Stimulated activated CD4-positive, alpha-beta T cell treated with anti-CD3 and anti-CD28 coated beads, TNF-alpha, amount 100 ng/mL, for 1 hour (primary cell): ENCODE results near the gene FAM89B.

Source experiments
- DNase-seq, 3 donors: peaks; one replicate each; pipeline ENCODE4 v3.0.0-alpha.2; 2020; ENCODE audit warnings: low read depth in 3 of 3, low spot score in 1 of 3

FAM89B gene

DNA sequence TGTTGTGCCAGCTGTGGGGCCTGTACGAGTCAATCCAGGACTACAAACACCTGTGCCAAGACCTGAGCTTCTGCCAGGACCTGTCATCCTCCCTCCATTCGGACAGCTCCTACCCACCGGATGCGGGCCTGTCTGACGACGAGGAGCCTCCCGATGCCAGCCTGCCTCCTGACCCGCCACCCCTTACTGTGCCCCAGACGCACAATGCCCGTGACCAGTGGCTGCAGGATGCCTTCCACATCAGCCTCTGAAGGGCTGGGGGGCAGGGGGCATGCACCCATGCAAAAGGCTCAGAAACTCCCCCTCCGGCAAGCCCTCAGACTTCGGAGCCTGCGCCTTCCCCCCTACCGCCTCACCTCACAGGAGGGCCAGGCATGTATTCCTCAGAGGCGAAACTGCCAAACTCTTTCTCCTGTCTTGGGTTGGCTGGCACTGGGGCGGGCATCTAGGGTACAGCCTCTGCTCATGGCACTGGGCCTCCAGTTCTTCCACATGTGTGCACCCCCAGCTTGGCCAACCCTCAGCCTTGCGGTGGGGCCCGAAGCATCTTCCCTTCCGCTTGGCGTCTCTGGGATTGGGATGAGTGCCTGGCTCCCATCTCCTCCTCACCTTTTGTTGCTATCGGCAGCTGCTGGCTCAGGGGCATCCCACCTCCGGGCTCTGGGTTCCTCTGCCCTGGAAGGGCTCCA is 1.2 kb downstream of the FAM89B start:
- DNase-seq, result no peak

DNA sequence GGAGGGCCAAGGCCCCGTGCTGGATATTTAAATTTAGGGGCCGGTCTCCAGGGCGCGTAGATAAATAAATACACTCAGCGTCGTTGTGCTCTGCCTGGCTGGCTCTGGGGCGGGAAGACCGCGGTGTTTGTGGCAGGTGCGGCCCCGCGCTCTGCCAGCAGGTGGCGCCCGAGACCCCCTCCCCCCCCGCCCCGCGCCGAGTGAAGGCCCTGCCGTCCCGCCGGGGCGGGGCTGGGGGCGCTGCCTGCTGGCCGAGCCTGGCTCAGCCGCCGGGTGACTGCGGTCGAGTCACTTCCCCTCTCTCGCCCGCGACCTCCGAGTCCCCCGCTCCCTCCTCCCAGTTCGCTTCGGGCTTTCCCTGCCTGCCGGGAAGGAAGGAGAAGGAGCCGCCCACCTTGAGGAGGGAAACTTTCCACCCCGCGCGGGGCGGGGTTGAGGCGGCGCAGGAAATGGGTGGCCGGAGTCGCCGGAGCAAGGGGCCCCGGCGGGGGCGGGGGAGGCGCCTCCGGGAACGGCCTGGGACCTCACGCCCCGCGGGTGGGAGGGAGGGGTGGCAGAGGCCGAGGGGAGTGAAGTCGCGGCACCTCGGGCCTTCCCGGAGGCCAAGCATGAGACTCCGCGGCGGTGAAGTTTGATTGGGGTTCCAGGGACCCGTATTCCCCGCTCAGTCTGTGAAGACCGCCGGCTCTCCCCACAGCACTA is 1.9 kb downstream of the FAM89B start:
- peak; percentile 77 to 79 (median 77) for DNase-seq

DNA sequence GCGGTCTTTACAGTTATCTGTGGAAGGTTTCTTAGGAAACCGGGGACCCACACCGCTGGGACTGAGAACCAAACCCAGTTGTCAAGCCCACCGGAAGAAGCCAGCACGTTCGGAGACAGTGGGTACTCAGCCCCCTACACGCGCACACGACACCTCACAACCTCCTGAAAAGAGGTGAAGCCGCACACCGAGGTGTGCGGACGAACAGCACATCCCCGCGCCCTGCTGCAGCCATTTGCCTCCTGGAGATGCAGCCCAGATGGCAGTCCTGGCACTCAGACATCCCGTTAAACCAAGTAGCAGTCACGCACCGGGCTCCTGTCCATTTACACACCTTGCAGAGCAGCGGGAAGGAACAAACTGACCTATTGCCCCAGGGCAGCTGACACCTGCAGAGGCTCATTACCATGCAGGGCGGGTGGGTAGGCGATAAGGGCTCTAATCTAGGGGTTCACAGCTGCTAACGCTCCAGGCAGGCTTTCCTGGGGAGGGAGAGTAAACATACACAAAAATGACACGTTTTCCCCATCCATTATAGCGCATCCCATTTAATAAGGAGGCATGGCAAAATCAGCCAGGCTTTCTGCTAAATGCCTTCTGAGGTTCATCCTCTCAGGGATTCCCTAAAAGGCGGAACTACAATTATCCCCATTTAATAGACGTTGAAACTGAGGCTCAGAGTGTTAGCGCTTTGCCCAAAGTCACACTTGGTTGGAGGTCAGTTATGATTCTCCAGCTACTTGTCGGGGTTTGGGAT is 2.7 kb downstream of the FAM89B start:
- DNase-seq, result no peak

DNA sequence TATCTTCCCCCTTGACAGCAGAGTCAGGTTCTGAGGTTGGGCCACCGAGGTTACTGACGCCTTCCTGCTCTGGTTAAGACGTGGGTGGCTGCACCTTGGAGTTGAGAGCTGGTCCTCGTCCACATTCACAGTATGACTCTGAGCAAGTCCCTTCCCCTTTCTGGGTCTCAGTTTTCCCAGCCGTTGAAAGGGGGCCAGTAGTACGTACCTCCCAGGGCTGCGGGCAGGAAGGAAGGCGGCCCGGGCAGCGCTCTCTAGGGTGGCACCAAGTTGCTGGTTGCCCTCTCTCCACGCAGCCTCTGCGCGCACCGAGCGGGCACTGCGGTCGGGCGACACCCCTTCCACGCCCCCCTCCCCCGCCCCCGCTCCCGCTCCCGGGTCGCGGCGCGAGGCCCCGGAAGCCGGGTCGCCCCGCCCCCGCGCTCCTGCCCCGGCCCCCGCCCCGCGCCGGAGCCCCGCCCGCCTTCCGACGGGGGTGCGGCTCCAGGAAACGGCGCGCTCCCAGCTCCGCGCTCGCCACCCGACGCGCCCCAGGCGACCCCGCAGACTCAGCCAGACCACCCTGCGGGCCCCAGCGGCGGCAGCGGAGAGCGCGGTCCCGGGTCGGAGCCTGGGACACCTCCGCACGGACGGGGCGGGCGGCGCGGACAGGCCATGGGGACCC is 3.4 kb downstream of the FAM89B start, which contains the start of gene EHBP1L1:
Gene EHBP1L1 (plus strand): TSS at position 486 of the 664 bp plus-strand sequence. CDS start 250 bp downstream, outside the sequence.
- peak; percentile 60 to 69 (median 61) for DNase-seq

DNA sequence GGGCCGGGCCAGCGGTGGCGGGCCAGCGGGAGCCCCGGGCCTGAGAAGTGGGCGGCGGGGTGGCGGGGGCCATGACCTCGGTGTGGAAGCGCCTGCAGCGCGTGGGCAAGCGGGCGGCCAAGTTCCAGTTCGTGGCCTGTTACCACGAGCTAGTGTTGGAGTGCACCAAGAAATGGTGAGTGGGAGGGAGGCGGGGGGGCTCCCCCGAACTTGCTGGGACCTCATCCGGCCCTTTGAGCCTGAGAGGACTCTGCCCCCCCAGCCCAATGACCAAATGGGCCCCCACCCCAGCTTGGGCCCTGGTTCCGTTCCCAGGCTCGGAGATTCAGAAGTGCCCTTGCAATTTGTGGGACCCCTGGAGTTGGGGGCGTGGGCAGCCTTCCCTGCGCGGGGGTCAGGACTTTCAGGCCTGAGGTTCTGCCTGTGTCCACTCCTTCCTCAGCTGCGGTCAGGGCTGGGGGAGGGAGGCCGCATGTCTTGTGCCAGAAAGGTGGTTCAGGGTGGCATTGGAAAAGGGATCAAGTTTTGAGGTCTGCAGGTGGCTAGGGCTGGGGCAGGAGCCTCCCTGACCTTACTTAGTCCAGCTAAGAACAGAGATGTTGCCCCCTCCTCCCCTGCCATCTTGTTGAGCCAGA is 4.0 kb downstream of the FAM89B start:
- DNase-seq, result no peak

DNA sequence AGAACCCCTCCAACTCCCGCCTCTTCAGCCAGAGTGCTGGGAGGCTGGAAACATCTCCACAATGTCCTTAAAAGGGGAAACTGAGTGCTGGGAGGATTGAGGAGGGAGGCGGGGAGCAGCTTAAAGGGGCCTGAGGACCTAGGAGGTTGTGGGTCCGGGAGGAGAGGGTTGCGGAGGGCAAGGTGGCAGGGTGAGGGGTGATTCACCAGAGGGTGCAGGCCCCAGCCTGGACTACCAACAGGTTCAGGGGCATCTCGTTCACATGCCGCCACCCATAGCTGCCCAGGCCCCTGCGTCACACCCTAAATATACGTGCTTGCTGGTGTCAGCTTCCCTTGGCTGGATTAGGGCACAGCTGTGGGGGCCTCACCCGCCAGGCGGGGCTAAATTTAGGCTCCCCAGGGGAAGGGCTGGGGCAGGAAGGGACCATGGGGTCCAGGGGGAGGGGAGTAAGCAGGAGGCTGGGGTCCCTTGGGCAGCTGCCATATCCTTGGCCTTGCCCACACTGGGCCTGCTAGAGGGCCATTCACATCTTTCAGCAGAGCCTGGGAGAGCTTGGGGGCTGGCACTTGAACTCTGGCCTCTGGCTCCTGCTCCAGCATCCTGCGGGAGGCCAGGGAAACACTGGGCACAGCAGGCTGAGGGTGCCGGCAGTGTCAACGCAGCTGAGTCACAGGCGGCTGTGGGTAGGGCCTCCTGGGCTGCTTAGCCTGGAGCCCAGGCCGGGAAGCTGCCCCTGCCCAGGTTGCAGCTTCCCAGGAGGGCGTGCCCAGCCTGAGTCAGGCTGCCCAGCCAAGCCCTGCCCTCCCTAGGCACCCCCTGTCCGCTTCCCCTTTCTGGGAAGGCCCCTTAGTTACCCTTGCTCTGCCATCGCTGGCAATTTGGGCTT is 4.8 kb downstream of the FAM89B start:
- DNase-seq, result no peak

DNA sequence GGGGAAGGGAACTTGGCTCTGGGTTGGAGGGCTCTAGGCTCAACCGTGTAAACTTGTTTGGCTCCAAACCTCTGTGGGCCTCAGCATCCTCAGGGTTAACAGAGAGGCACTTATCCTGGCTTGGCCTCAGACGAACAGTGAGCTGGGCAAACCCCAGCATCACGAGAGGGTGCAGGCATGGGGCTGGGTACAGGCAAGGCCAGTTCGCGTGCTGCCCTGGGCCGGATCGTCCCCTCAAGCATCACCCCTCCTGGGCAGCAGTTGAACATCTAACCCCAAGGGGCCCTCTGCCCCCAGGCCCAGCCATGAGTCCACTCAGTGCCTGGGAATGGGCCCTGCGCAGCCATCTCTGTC is 5.4 kb downstream of the FAM89B start:
- no peak for DNase-seq

DNA sequence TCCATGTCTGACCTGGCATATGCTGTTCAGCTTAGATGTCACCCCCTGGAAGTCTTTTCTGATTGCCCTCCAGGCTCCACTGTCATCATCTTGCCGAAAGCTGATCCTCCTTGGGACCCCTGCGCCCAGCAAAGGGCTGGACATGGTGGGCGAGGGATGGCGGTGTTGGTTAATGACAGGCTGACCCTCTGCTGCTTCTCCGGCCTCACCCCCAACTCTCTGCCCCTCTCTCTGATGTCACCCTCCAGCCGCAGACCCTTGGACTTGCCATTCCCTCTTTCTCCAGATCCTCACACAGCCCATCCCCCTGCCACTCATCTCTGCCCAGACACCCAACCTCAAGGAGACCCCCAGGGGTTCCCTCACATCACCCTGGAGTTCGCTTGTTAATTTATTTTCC is 5.8 kb downstream of the FAM89B start:
- DNase-seq, result no peak

DNA sequence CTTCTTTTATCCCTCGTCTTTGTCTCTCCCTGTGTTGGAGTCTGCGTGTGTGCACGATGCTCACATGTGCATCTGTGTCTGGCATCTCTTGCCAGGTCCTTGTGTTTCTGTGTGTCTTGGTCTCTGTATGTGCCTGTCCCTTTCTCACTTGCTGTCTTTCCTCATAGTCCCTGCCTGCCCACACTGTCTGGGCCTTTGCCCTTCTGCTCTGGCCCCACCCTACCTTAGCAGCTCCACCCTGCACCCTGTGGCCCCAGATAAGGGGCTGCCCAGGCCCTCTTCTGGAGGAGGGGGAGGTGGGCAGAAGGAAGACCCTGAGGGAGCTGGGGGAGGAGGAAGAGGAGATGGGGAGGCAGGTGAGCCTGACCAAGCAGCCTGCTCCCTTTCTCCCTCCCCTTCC is 6.3 kb downstream of the FAM89B start:
- DNase-seq, result no peak

DNA sequence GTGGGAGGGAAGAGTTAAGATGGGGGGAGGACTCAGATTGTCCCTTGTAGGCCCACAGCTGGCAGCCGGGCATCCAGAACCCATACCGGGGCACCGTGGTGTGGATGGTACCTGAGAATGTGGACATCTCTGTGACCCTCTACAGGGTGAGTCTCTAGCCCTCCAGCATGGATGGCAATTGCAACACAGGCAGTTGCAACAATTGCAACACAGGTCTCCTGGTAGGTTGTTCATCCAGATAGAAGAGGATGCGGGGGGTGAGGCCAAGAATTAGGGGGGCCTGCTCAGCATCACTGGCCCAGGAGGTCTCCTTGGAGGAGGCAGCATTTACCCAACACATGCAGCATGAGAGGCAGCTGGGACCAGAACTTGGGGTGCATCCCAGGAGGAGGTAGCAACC is 7.0 kb downstream of the FAM89B start:
- no peak for DNase-seq

DNA sequence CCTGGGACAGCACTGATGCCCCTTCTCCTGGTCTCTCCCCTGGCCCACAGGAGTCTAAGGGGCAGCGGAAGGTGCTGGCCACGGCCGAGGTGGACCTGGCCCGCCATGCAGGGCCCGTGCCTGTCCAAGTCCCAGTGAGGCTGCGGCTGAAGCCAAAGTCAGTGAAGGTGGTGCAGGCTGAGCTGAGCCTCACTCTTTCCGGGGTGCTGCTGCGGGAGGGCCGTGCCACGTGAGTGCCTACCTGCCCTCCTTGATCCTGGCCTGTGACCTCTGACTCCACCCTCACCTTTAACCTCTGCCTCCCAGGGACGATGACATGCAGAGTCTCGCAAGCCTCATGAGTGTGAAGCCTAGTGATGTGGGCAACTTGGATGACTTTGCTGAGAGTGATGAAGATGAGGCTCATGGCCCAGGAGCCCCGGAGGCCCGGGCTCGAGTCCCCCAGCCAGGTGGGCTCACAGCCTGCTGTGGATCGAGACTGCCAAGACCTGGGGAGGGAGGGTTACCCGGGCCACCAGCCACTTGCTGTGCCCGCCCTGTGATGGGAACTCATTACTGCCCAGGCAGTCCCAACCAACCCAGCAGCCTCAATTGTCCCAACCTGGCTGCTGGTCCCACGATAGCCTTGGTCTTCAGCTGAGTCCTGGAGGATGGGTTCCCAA is 7.8 kb downstream of the FAM89B start:
- DNase-seq, result no peak

DNA sequence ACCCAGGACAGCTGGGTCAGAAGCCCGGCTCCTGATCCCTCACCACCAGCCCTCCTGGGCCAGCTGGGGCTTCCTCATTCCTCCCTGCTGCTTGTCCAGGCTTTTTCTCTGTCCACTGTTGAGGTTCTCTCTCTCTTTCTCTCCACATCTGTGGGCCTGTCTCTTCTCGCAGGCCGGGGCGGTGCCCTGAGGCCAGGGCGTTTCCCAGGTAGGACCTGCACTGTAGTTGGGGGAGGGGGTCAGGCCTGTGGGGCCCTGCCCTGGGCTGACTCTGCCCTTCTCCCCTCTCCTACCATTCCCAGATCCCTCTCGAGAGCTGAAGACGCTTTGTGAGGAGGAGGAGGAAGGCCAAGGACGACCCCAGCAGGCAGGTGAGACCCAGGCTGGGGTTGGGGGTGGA is 8.4 kb downstream of the FAM89B start:
- DNase-seq, result no peak

DNA sequence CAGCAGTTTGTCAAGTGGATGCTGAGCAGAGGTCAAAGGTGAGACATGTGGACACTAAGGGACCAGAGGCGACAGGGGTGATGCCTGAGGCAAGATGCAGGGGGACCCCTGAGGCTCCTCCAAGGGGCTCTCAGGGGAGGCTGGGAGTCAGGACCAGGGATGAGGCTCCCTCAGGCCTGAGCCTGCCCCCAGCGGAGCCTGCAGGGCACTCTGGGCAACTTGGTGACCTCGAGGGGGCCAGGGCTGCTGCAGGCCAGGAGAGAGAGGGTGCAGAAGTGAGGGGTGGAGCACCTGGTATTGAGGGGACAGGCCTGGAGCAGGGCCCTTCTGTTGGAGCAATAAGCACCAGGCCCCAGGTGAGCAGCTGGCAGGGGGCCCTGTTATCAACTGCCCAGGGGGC is 9.6 kb downstream of the FAM89B start:
- DNase-seq, result no peak

DNA sequence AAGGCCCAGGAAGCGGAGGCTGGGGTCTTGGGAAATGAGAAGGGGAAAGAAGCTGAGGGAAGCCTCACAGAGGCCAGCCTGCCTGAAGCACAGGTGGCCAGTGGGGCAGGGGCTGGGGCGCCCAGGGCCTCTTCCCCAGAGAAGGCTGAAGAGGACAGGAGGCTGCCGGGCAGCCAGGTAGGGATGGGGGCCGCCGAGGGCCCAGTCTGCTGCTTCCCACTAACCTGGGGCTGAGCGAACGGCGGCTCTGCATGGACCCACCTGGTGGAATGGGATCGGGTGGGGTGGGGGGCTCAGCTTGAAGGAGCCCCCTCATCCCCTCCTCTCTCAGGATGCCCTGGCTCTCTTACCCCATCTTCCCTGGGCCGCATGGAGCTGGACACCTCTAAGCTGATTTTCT is 11.3 kb downstream of the FAM89B start:
- DNase-seq, result no peak

DNA sequence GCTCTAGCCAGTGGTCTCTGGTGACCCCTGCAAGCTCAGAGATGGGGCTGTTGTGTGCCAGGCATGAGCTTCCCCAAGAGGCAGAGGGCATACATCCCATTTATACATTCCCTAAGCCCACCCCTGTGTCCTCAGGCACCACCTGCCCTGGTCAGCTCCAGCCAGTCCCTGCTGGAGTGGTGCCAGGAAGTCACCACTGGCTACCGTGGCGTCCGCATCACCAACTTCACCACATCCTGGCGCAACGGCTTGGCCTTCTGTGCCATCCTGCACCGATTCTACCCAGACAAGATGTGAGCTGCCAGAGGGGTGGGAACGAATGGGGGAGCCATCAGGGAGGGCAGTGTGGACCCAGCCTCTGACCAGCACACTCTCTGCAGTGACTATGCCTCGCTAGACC is 11.8 kb downstream of the FAM89B start:
- no peak for DNase-seq

DNA sequence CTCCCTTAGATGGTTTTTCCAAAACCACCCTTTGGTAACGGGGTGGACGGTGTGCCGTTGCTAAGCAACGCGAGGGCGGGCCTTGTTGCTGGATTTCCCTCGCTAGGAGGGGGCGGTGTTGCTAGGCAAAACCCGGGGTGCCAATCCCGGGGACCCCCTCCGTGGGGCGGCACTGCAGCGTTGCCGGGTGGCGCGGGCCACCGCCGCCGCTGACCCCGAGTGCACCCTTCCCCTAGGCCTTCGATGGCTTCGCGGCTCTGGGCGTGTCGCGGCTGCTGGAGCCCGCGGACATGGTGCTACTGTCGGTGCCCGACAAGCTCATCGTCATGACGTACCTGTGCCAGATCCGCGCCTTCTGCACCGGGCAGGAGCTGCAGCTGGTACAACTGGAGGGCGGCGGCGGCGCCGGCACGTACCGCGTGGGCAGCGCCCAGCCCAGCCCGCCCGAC is 12.4 kb downstream of the FAM89B start:
- DNase-seq, result no peak

DNA sequence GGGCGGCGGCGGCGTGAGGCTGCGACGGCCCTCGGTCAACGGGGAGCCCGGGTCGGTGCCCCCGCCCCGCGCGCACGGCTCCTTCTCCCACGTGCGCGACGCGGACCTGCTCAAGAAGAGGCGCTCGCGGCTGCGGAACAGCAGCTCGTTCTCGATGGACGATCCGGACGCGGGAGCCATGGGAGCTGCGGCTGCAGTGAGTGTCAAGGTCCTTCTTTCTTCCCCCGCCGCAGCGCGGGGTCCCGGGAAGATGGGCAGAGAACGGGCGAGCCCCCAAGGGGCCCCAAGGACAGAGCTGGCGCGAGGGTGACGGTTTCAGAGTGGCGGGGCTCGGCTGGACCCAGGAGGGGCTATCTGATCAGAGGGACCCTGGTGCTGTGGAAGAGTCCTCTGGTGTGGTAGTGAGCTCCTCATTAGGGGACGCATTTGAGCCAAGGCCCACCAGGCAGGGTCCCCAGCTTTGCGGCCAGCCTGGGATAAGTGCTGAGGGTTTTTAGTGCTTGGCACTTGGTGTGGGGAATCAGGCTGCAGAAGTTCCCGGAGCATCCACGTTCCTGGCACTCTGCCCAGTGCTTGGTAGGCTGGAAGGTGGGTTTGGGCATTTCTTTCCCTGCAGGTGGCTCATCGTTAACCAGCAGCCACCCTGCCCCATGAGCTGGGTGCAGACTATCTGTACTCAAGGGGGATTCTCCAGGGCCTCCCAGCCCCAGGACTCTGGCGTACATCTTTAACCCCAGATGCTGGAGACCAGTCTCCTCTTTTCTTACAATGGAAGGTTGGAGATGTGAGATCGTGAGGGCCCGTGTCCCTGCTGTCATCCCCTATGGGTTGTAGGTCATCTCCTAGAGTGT is 13.3 kb downstream of the FAM89B start:
- DNase-seq, result no peak

DNA sequence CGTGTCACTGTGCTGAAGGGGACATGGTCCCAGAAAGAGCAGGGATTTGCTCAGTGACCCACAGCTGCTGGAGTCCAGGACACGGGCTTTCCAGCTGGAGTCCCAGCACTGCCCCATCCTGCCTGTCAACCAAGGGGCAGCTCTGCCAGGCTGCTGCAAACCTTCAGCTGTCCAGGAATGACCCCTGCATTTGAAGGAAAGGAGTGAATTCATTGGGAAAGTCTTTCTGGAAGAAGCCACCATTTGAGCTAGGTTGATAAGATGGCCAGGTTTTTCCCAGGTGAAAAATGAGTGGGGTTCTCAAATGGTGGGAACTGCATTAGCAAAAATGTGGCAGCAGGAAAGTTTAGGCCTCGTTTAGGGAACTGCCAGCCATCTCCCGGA is 13.9 kb downstream of the FAM89B start:
- no peak for DNase-seq

DNA sequence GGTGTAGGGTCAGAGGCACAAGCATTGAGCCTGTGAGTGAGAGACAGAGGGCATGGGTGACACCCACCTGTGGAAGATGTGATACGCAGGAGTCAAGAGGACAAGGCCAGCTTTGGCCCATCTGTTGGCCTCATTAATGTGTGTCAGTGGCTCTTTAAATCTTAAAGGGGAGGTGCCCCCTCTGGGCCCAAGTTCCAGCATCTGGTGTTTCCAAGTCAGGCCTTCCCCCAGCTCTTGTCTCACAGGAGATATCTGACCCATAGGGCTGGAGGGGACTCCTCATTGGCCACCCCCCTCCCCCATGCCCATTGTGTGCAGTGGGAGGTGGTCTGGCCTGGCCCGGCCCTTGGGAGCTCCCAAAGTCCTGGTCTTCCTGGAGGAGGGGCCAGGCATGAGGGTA is 14.3 kb downstream of the FAM89B start:
- no peak for DNase-seq
